Mesenchymal stem cell (in vitro differentiated cells and primary cell): ENCODE results near the gene CAMK1D.
A peak's percentile ranks its signal among the peaks of the same experiment; 100 is the strongest.

ENCODE experiments used
- DNase-seq: peaks from one replicate; pipeline ENCODE4 v3.0.0-alpha.2; 2013
- H2AFZ ChIP-seq: one replicate; pipeline ENCODE4 v1.6.1; 2013; ENCODE audit warnings: low read depth, mild to moderate bottlenecking, control low read depth, inconsistent platforms, low read length, moderate library complexity
- H2AK5ac ChIP-seq: 2 replicates; pipeline ENCODE4 v1.6.1; 2013; ENCODE audit warnings: low read length, moderate library complexity, mild to moderate bottlenecking, inconsistent platforms; ENCODE audit not compliant: severe bottlenecking
- H2BK120ac ChIP-seq: one replicate; pipeline ENCODE4 v1.6.1; 2013; ENCODE audit warnings: low read depth, mild to moderate bottlenecking, inconsistent platforms, low read length, moderate library complexity
- H2BK12ac ChIP-seq, 2 experiments: one replicate each; pipeline ENCODE4 v1.6.1; 2013; ENCODE audit warnings: inconsistent platforms in 2 of 2, low read length in 2 of 2, mild to moderate bottlenecking in 2 of 2, moderate library complexity in 2 of 2, control low read depth in 1 of 2
- H2BK15ac ChIP-seq: one replicate; pipeline ENCODE4 v1.6.1; 2013; ENCODE audit warnings: mild to moderate bottlenecking, low read depth, inconsistent platforms; ENCODE audit not compliant: poor library complexity, severe bottlenecking
- H2BK5ac ChIP-seq: 2 replicates; pipeline ENCODE4 v1.6.1; 2013; ENCODE audit warnings: low read depth, mild to moderate bottlenecking, low read length, control low read depth, inconsistent platforms; ENCODE audit not compliant: poor library complexity, severe bottlenecking
- H3K14ac ChIP-seq, 2 experiments: one replicate each; pipeline ENCODE4 v1.6.1; 2013; ENCODE audit warnings: inconsistent platforms in 2 of 2, low read length in 2 of 2, control low read depth in 1 of 2, mild to moderate bottlenecking in 1 of 2, moderate library complexity in 1 of 2
- H3K18ac ChIP-seq, 2 experiments: one replicate each; pipeline ENCODE4 v1.6.1; 2013; ENCODE audit warnings: inconsistent platforms in 2 of 2, low read length in 2 of 2, control low read depth in 1 of 2, low read depth in 1 of 2, mild to moderate bottlenecking in 1 of 2
- H3K23ac ChIP-seq, 2 experiments: one replicate each; pipeline ENCODE4 v1.6.1; 2013; ENCODE audit warnings: inconsistent platforms in 2 of 2, low read length in 2 of 2, mild to moderate bottlenecking in 2 of 2, moderate library complexity in 2 of 2, control low read depth in 1 of 2
- H3K27ac ChIP-seq: 2 replicates; pipeline ENCODE4 v1.5.1; 2013; ENCODE audit warnings: mild to moderate bottlenecking, moderate library complexity, low read length, control low read depth, inconsistent platforms; ENCODE audit not compliant: poor library complexity, severe bottlenecking
- H3K27me3 ChIP-seq, 2 experiments: 2 replicates each; pipeline versions ENCODE4 v1.6.1 to v1.7.0; 2013; ENCODE audit warnings: low read length in 2 of 2, mild to moderate bottlenecking in 2 of 2, moderate library complexity in 2 of 2, control low read depth in 1 of 2, inconsistent platforms in 1 of 2; ENCODE audit not compliant: control insufficient read depth in 1 of 2, insufficient read depth in 1 of 2
- H3K36me3 ChIP-seq, 2 experiments: 2 replicates each; pipeline versions ENCODE4 v1.6.1 to v1.7.0; 2013; ENCODE audit warnings: low read length in 2 of 2, control low read depth in 1 of 2, inconsistent platforms in 1 of 2, low read depth in 1 of 2, mild to moderate bottlenecking in 1 of 2; ENCODE audit not compliant: insufficient read depth in 2 of 2, control insufficient read depth in 1 of 2
- H3K4ac ChIP-seq, 2 experiments: one replicate each; pipeline ENCODE4 v1.6.1; 2013; ENCODE audit warnings: inconsistent platforms in 2 of 2, low read length in 2 of 2, mild to moderate bottlenecking in 2 of 2, moderate library complexity in 2 of 2, control low read depth in 1 of 2, low read depth in 1 of 2
- H3K4me1 ChIP-seq: 2 replicates; pipeline ENCODE4 v1.6.1; 2013; ENCODE audit warnings: low read depth, low read length, control low read depth; ENCODE audit not compliant: control insufficient read depth, insufficient read depth
- H3K4me2 ChIP-seq: 2 replicates; pipeline ENCODE4 v1.6.1; 2013; ENCODE audit warnings: low read length, mild to moderate bottlenecking, inconsistent platforms; ENCODE audit not compliant: poor library complexity, severe bottlenecking
- H3K4me3 ChIP-seq, 2 experiments: 2 replicates each; pipeline versions ENCODE4 v1.5.1 to v1.7.0; 2013; ENCODE audit warnings: low read length in 2 of 2, mild to moderate bottlenecking in 2 of 2, control low read depth in 1 of 2, low read depth in 1 of 2; ENCODE audit not compliant: insufficient read depth in 1 of 2
- H3K79me1 ChIP-seq: replicated peaks from 2 replicates; pipeline ENCODE4 v1.6.1; 2013; ENCODE audit warnings: mild to moderate bottlenecking, control low read depth, low read length, inconsistent platforms; ENCODE audit not compliant: poor library complexity, severe bottlenecking
- H3K9ac ChIP-seq: 2 replicates; pipeline ENCODE4 v1.7.0; 2013; ENCODE audit warnings: mild to moderate bottlenecking, low read length, moderate library complexity
- H3K9me3 ChIP-seq: 2 replicates; pipeline ENCODE4 v1.7.0; 2013; ENCODE audit warnings: mild to moderate bottlenecking, low read length; ENCODE audit not compliant: control insufficient read depth
- H4K8ac ChIP-seq: one replicate; pipeline ENCODE4 v1.6.1; 2013; ENCODE audit warnings: inconsistent platforms, mild to moderate bottlenecking, low read length, moderate library complexity
- H4K91ac ChIP-seq: one replicate; pipeline ENCODE4 v1.6.1; 2013; ENCODE audit warnings: mild to moderate bottlenecking, low read length, inconsistent platforms
- WGBS: methylation state at CpG from one replicate; pipeline ENCODE4 v1.1.7; 2013; ENCODE audit warnings: mixed read lengths; 5-methylcytosine and 5-hydroxymethylcytosine counted together

CAMK1D gene

GRCh38 chr10:12675186-12675585 lies 325.8 kb downstream of the CAMK1D start:
- Histone ChIP-seq H3K4me3 (no peak overlapping the region), H3K4me2 (no peak overlapping the region), H3K4me1 (peaks cover 4% of the 10 kb centered on the region), H3K79me1 (peaks cover 31% of the 10 kb centered on the region), H3K27ac (no peak overlapping the region), H3K14ac (no peak overlapping the region), H2AK5ac (no peak overlapping the region), H3K23ac (no peak overlapping the region), H2BK120ac (no peak overlapping the region), H4K8ac (no peak overlapping the region), H3K18ac (no peak overlapping the region), H2AFZ (no peak overlapping the region), H2BK5ac (no peak overlapping the region), H3K9ac (no peak overlapping the region), H3K9me3 (no peaks in the 10 kb centered on the region), H2BK12ac (no peak overlapping the region), H3K4ac (no peak overlapping the region), H4K91ac (no peak overlapping the region), H3K36me3 (peaks cover 0 to 2% of the 10 kb centered on the region in 2 experiments), H2BK15ac (no peak overlapping the region), H3K27me3 (no peaks in the 10 kb centered on the region)
- DNase-seq, result no peak

- no peak overlapping the region for H3K18ac ChIP-seq
- DNase-seq, result no peak
- 93% methylated on average over 6 of the region's 6 CpGs for WGBS
Measured at GRCh38 chr10:12679636-12680035, 330.3 kb downstream of the CAMK1D start.

GRCh38 chr10:12681252-12681651 lies 331.9 kb downstream of the CAMK1D start:
- Histone ChIP-seq H4K8ac (no peak overlapping the region), H3K23ac (no peak overlapping the region), H3K14ac (no peak overlapping the region), H2BK5ac (no peak overlapping the region), H3K18ac (no peak overlapping the region), H3K4ac (no peak overlapping the region), H3K27ac (no peak overlapping the region), H3K9ac (no peak overlapping the region), H3K27me3 (no peaks in the 10 kb centered on the region), H3K36me3 (peaks cover 0 to 2% of the 10 kb centered on the region in 2 experiments), H3K4me1 (peaks cover 8% of the 10 kb centered on the region), H2AFZ (no peak overlapping the region), H3K9me3 (no peaks in the 10 kb centered on the region), H2BK120ac (no peak overlapping the region), H4K91ac (peak overlapping the region; percentile 4), H3K4me3 (no peak overlapping the region), H3K4me2 (no peak overlapping the region), H2BK12ac (no peak overlapping the region), H2AK5ac (no peak overlapping the region), H3K79me1 (peaks cover 33% of the 10 kb centered on the region), H2BK15ac (no peak overlapping the region)
- 97% methylated on average over 5 of the region's 5 CpGs for WGBS
- no peak for DNase-seq

More at GRCh38 chr10:12679636-12680035, 330.3 kb downstream of the CAMK1D start:
- no peak overlapping the region for H3K27ac ChIP-seq
- peaks cover 8% of the 10 kb centered on the region for H3K4me1 ChIP-seq
- H2AFZ ChIP-seq, result no peak overlapping the region
- H2BK120ac ChIP-seq, result no peak overlapping the region
- no peak overlapping the region for H3K23ac ChIP-seq
- peaks cover 37% of the 10 kb centered on the region for H3K79me1 ChIP-seq
- H3K9me3 ChIP-seq, result no peaks in the 10 kb centered on the region
- H2BK12ac ChIP-seq, result no peak overlapping the region
- no peak overlapping the region for H4K8ac ChIP-seq
- no peak overlapping the region for H2BK5ac ChIP-seq
- peaks cover 0 to 2% of the 10 kb centered on the region in 2 experiments for H3K36me3 ChIP-seq
- H3K4me2 ChIP-seq, result no peak overlapping the region
- peak overlapping the region; percentile 27 for H4K91ac ChIP-seq
- no peak overlapping the region for H2AK5ac ChIP-seq
- H3K9ac ChIP-seq, result no peak overlapping the region
- H3K14ac ChIP-seq, result no peak overlapping the region
- H2BK15ac ChIP-seq, result no peak overlapping the region
- no peak overlapping the region for H3K4me3 ChIP-seq
- no peak overlapping the region for H3K4ac ChIP-seq
- H3K27me3 ChIP-seq, result no peaks in the 10 kb centered on the region

GRCh38 chr10:12684784-12685183 lies 335.4 kb downstream of the CAMK1D start:
- no peak overlapping the region for H3K4ac ChIP-seq
- no peak overlapping the region for H2BK5ac ChIP-seq
- H3K79me1 ChIP-seq, result peaks cover 20% of the 10 kb centered on the region
- H3K4me3 ChIP-seq, result no peak overlapping the region
- no peak overlapping the region for H2AK5ac ChIP-seq
- 90% methylated on average over 8 of the region's 8 CpGs for WGBS
- no peak overlapping the region for H2AFZ ChIP-seq
- no peaks in the 10 kb centered on the region for H3K27me3 ChIP-seq
- H2BK12ac ChIP-seq, result no peak overlapping the region
- DNase-seq, result no peak
- no peak overlapping the region for H3K23ac ChIP-seq
- H2BK120ac ChIP-seq, result no peak overlapping the region
- no peaks in the 10 kb centered on the region for H3K36me3 ChIP-seq
- no peak overlapping the region for H3K14ac ChIP-seq
- peaks cover 4% of the 10 kb centered on the region for H3K4me1 ChIP-seq
- no peak overlapping the region for H2BK15ac ChIP-seq
- H3K9me3 ChIP-seq, result no peaks in the 10 kb centered on the region
- H4K8ac ChIP-seq, result no peak overlapping the region
- no peak overlapping the region for H4K91ac ChIP-seq
- H3K4me2 ChIP-seq, result no peak overlapping the region
- no peak overlapping the region for H3K18ac ChIP-seq
- no peak overlapping the region for H3K9ac ChIP-seq
- no peak overlapping the region for H3K27ac ChIP-seq
